OCI-LY7 (cell line): ENCODE results near the gene CENPN. TPM values are rescaled to one million over a fixed set of nuclear protein-coding genes. Genes with fewer than 3 reads are reported as not detected.

Experiments
- BruUV-seq: library from RNA; stranded (reverse); fragments of 400-500 nt; replicated peaks from 2 replicates; lab custom pipeline; 2021; lab: Mats Ljungman, UMichigan
- CTCF ChIA-PET: fragments of 300-600 bp; sonication (Branson Sonifier 250); formaldehyde crosslinking; loops from one replicate; lab custom pipeline; 2022; ENCODE audit warnings: antibody characterized with exemption; ENCODE audit not compliant: unreplicated experiment; lab: Charles Lee
- POLR2A ChIA-PET: fragments of 300-600 bp; sonication (Branson Sonifier 250); formaldehyde crosslinking; loops from one replicate; lab custom pipeline; 2022; ENCODE audit warnings: antibody characterized with exemption; lab: Charles Lee
- DNase-seq: peaks from one replicate; pipeline ENCODE4 v3.0.0-alpha.2; 2015; ENCODE audit warnings: low spot score
- H2AFZ ChIP-seq: fragments of 200-600 bp; sonication (generic), shearing (Covaris generic); 2 replicates; pipeline ENCODE4 v1.6.1; 2014; ENCODE audit warnings: mild to moderate bottlenecking, antibody characterized with exemption, low read length, moderate library complexity
- H3K27ac ChIP-seq: fragments of 200-600 bp; sonication (generic); 2 replicates; pipeline ENCODE4 v1.5.1; 2014; ENCODE audit warnings: mixed run types, low read depth, mild to moderate bottlenecking, moderate library complexity, low read length, inconsistent platforms; ENCODE audit not compliant: poor library complexity, severe bottlenecking
- H3K36me3 ChIP-seq: fragments of 200-600 bp; sonication (generic); 2 replicates; pipeline ENCODE4 v1.6.1; 2014; ENCODE audit warnings: mild to moderate bottlenecking, antibody characterized with exemption, low read length, moderate library complexity, mixed read lengths; ENCODE audit not compliant: insufficient read depth
- H3K4me1 ChIP-seq: fragments of 200-600 bp; sonication (generic); 2 replicates; pipeline ENCODE4 v1.5.1; 2014; ENCODE audit warnings: mild to moderate bottlenecking, low read length; ENCODE audit not compliant: insufficient read depth, poor library complexity, severe bottlenecking
- H3K4me2 ChIP-seq: fragments of 200-600 bp; sonication (generic); 2 replicates; pipeline ENCODE4 v1.6.1; 2014; ENCODE audit warnings: mild to moderate bottlenecking, low read length
- H3K4me3 ChIP-seq: fragments of 200-600 bp; sonication (generic); 2 replicates; pipeline ENCODE4 v1.5.1; 2014; ENCODE audit warnings: mild to moderate bottlenecking, low read depth, low read length; ENCODE audit not compliant: poor library complexity, severe bottlenecking
- H3K79me2 ChIP-seq: fragments of 200-600 bp; sonication (generic); 2 replicates; pipeline ENCODE4 v1.6.1; 2016; ENCODE audit warnings: low read depth, mild to moderate bottlenecking, low read length, moderate library complexity, mixed read lengths; ENCODE audit not compliant: insufficient read depth
- H3K9me2 ChIP-seq: fragments of 200-600 bp; sonication (generic); 2 replicates; pipeline ENCODE4 v1.6.1; 2016; ENCODE audit warnings: mild to moderate bottlenecking, low read length, mixed read lengths; ENCODE audit not compliant: insufficient read depth
- H3K9me3 ChIP-seq: fragments of 200-600 bp; sonication (generic); 2 replicates; pipeline ENCODE4 v1.6.1; 2014; ENCODE audit warnings: mild to moderate bottlenecking, mixed run types, low read length, mixed read lengths
- H4K20me1 ChIP-seq: fragments of 200-600 bp; sonication (generic); 2 replicates; pipeline ENCODE4 v1.6.1; 2014; ENCODE audit warnings: mild to moderate bottlenecking, antibody characterized with exemption, low read length, moderate library complexity, mixed read lengths; ENCODE audit not compliant: insufficient read depth
- EZH2phosphoT487 ChIP-seq: fragments of 200-600 bp; sonication (generic); IDR thresholded peaks from 2 replicates; pipeline ENCODE4 v1.6.1; 2018; ENCODE audit warnings: low read depth, borderline replicate concordance, mild to moderate bottlenecking, mixed run types, antibody characterized with exemption, low read length, moderate library complexity, mixed read lengths
- intact Hi-C: fragments of 100-400 bp; cut with micrococcal nuclease; formaldehyde crosslinking; loops from one replicate; pipeline ENCODE4 v1.10.0; 2022; ENCODE audit not compliant: unreplicated experiment
- total RNA-seq, 2 experiments: library from RNA; depleted of rRNA in 1 of 2; stranded (reverse); fragments of >200 nt in 1 of 2; shearing (Covaris generic) in 1 of 2; gene quantifications; 2 replicates each; pipeline ENCODE4 v1.2.3, GENCODE V29; 2014 to 2022
- TF ChIP-seq, protein P1 (sequence below): fragments of 200-600 bp; sonication (generic); conservative IDR thresholded peaks from 2 replicates; pipeline ENCODE4 v1.5.1; 2014; ENCODE audit warnings: mild to moderate bottlenecking, antibody characterized with exemption, low read length, moderate library complexity, mixed read lengths

CENPN gene
- total RNA-seq, 2 experiments from 2014 or later = 51.8 to 52.4 TPM

DNA sequence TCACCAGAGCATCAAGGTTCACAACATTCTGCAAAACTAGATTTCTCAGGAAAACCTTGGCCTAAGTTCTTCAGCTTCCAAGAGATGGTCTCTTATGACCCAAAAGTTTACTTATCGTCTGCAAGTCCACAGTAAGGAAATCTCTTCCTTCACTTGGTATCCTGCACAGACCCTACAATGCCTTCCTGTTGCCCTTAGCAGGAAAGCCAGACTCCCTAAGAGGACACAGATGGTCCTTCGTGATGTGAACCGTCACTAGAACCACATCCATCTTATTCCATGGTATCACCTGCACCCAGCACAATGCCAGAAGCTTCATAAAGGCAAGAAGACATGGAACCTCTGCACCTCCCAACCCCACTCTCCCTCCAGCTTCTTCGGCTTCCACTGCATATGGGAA is 34.4 kb upstream of the CENPN start:
- POLR2A ChIA-PET = no interaction called here
- Histone ChIP-seq H3K4me1 (no peaks in the 10 kb centered on the region), H3K27ac (no peak overlapping the region), H3K4me3 (no peak overlapping the region), H2AFZ (no peak overlapping the region), H4K20me1 (no peaks in the 10 kb centered on the region), H3K4me2 (no peak overlapping the region), H3K9me2 (no peaks in the 10 kb centered on the region), H3K9me3 (no peaks in the 10 kb centered on the region), H3K36me3 (peaks cover 29% of the 10 kb centered on the region; the same call in 1 of the 2 replicates), H3K79me2 (no peaks in the 10 kb centered on the region)
- CTCF ChIA-PET = no interaction called here
- DNase-seq = no peak
- intact Hi-C loops = no loop called here
- no TSS peak for BruUV-seq
- TF ChIP-seq EZH2phosphoT487 = no peak
- TF ChIP-seq, protein P1, sequence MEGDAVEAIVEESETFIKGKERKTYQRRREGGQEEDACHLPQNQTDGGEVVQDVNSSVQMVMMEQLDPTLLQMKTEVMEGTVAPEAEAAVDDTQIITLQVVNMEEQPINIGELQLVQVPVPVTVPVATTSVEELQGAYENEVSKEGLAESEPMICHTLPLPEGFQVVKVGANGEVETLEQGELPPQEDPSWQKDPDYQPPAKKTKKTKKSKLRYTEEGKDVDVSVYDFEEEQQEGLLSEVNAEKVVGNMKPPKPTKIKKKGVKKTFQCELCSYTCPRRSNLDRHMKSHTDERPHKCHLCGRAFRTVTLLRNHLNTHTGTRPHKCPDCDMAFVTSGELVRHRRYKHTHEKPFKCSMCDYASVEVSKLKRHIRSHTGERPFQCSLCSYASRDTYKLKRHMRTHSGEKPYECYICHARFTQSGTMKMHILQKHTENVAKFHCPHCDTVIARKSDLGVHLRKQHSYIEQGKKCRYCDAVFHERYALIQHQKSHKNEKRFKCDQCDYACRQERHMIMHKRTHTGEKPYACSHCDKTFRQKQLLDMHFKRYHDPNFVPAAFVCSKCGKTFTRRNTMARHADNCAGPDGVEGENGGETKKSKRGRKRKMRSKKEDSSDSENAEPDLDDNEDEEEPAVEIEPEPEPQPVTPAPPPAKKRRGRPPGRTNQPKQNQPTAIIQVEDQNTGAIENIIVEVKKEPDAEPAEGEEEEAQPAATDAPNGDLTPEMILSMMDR = no peak

GRCh38 chr16:80973991-80974390 is 33.0 kb upstream of the CENPN start:
- H3K79me2 ChIP-seq = no peaks in the 10 kb centered on the region
- CTCF ChIA-PET = no interaction called here
- H3K4me3 ChIP-seq = no peak overlapping the region
- H3K9me3 ChIP-seq = no peaks in the 10 kb centered on the region
- H2AFZ ChIP-seq = no peak overlapping the region
- H3K36me3 ChIP-seq = peaks cover 40% of the 10 kb centered on the region; the same call in 1 of the 2 replicates
- H3K9me2 ChIP-seq = no peaks in the 10 kb centered on the region
- no peak for DNase-seq
- BruUV-seq = no TSS peak
- H3K27ac ChIP-seq = no peak overlapping the region
- no peak overlapping the region for H3K4me2 ChIP-seq
- no peaks in the 10 kb centered on the region for H3K4me1 ChIP-seq
- no peak for TF ChIP-seq EZH2phosphoT487
- TF ChIP-seq, protein P1 = no peak
- POLR2A ChIA-PET = interaction anchor here (0.7 to 1.0 kb wide), 2 partner anchors 12 to 23 kb away, joined by 3 to 4 read pairs; no protein-coding TSS in a partner anchor
- intact Hi-C loops = no loop called here
- no peaks in the 10 kb centered on the region for H4K20me1 ChIP-seq

GRCh38 chr16:80974649-80975376 is 32.2 kb upstream of the CENPN start:
- Histone ChIP-seq H3K9me2 (no peaks in the 10 kb centered on the region), H2AFZ (no peak overlapping the region), H3K4me2 (no peak overlapping the region), H4K20me1 (no peaks in the 10 kb centered on the region), H3K36me3 (peaks cover 42% of the 10 kb centered on the region), H3K79me2 (no peaks in the 10 kb centered on the region), H3K4me3 (no peak overlapping the region), H3K9me3 (no peaks in the 10 kb centered on the region), H3K4me1 (no peaks in the 10 kb centered on the region), H3K27ac (no peak overlapping the region)
- DNase-seq = peak; percentile 24
- ChIA-PET CTCF (no interaction called here), POLR2A (interaction anchor here (0.7 to 1.0 kb wide), 3 partner anchors 8 to 12 kb away, joined by 3 to 4 read pairs (median 3); no protein-coding TSS in a partner anchor)
- intact Hi-C loops = no loop called here
- TF ChIP-seq EZH2phosphoT487 = no peak
- TF ChIP-seq, protein P1 = peak; percentile 79
- no TSS peak for BruUV-seq
